ENCODE data around the gene MRPL37. TPM values are rescaled to one million over a fixed set of nuclear protein-coding genes. Genes with fewer than 3 reads are reported as not detected.

Gene MRPL37
- total and polyA plus RNA-seq, 2 donors (not counting 3 experiments of a cell fraction or from before 2014, with no cell fraction given) = 45.0 to 109 TPM

DNA sequence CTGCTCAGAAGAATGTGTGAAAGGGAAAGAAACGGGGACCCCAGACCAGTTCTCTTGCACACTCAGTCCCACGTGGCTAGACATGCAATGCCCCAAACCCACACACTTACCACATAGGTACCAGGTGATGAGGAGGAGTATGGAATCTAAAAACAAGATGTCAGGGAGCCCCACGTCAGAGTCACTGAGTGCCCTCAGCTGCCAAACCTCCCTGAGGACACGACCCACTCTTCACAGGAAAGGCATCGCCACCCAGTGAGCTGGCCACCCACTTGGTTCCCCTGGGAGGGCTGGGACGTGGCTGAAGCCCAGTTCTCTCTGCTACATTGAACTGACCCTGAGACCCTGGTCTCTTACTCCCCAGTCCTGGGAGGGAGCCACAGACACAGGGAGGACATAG is 41.4 kb downstream of the MRPL37 start:
- ChIA-PET CTCF (no interaction called here), POLR2A (no interaction called here)
- Histone ChIP-seq H3K9ac (replicated peaks; ENCODE audit: extremely low read depth, insufficient read depth, low read length) (no peak overlapping the region), H3K36me3 (ENCODE audit: control insufficient read depth in 2 of 2, extremely low read depth in 1 of 2, insufficient read depth in 2 of 2, low read length in 2 of 2) (peaks cover 6 to 20% of the 10 kb centered on the region in 2 experiments), H3K4me2 (ENCODE audit: insufficient read depth, low read length) (no peak overlapping the region), H3K9me1 (replicated peaks; ENCODE audit: control insufficient read depth, extremely low read depth, insufficient read depth, low read length) (no peaks in the 10 kb centered on the region), H4K20me1 (replicated peaks; ENCODE audit: control insufficient read depth, extremely low read depth, insufficient read depth, low read length) (no peaks in the 10 kb centered on the region), H3K79me2 (ENCODE audit: control insufficient read depth, insufficient read depth, low read length) (no peaks in the 10 kb centered on the region), H3K4me3 (replicated peaks in 1 of 3; ENCODE audit: insufficient read depth in 1 of 3, low read depth in 1 of 3, low read length in 3 of 3) (no peak overlapping the region), H3K4me1 (ENCODE audit: control insufficient read depth, extremely low read depth, insufficient read depth, low read length) (no peaks in the 10 kb centered on the region), H3K27ac (ENCODE audit: insufficient read depth, low read depth, low read length) (no peak overlapping the region), H3K27me3 (ENCODE audit: control insufficient read depth in 2 of 2, insufficient read depth in 2 of 2, low read length in 2 of 2) (no peaks in the 10 kb centered on the region), H2AFZ (ENCODE audit: low read depth, low read length) (no peak overlapping the region), H3K9me3 (replicated peaks; ENCODE audit: control insufficient read depth, insufficient read depth, low read length) (no peaks in the 10 kb centered on the region)
- BruUV-seq (replicated peaks) = no TSS peak
- intact Hi-C loops (cut with micrococcal nuclease) (no loop called here), dilution Hi-C loops (cut with MboI; ENCODE audit: extremely low pct_ligation_motif_present, low sequenced_read_pairs) (no loop called here)
- DNase-seq (ENCODE audit: low read depth, low spot score) = no peak
- no peak for TF ChIP-seq POLR2A (IDR thresholded peaks at IDR 0.05; ENCODE audit: low read depth, low read length)
- TF ChIP-seq FOS (IDR thresholded peaks at IDR 0.05; ENCODE audit: borderline replicate concordance, insufficient read depth, low read length) = no peak
- TF ChIP-seq GATA2 (IDR thresholded peaks at IDR 0.05; ENCODE audit: insufficient read depth, insufficient read length, low read depth, low read length) = no peak
- no peak for TF ChIP-seq EZH2 (IDR thresholded peaks at IDR 0.05; ENCODE audit: borderline replicate concordance, low read depth, low read length, severe bottlenecking)
- TF ChIP-seq, protein P1, sequence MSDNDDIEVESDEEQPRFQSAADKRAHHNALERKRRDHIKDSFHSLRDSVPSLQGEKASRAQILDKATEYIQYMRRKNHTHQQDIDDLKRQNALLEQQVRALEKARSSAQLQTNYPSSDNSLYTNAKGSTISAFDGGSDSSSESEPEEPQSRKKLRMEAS (IDR thresholded peaks at IDR 0.05; ENCODE audit: insufficient read depth, insufficient read length) = no peak
- no peak for TF ChIP-seq POLR2AphosphoS5 (IDR thresholded peaks at IDR 0.05; ENCODE audit: insufficient read depth, low read depth, low read length)
- no peak for FAIRE-seq

DNA sequence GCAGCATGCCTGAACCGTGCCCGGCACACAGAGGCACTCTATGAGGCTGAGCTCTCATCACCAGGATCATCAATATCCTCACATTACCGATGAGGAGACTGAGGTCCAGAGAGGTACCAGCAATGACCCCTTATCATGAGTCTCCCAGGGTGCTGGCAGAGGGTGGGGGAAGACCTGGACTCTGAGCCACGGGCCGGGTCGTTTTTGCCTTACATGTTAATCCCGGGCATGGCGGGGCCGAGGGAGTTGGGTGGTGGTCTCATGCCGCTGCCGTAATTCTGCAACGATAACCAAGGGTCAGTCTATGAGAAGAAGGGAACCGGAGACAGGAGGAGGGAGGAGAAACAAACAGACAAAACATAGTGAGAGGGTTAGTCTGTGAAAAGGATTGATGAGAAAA is 43.1 kb downstream of the MRPL37 start:
- no peaks in the 10 kb centered on the region for H3K4me1 ChIP-seq (ENCODE audit: control insufficient read depth, extremely low read depth, insufficient read depth, low read length)

More for the DNA sequence above, 43.1 kb downstream of the MRPL37 start:
- H3K9ac ChIP-seq (replicated peaks; ENCODE audit: extremely low read depth, insufficient read depth, low read length) = no peak overlapping the region
- no peaks in the 10 kb centered on the region for H3K27me3 ChIP-seq (ENCODE audit: control insufficient read depth in 2 of 2, insufficient read depth in 2 of 2, low read length in 2 of 2)
- no TSS peak for BruUV-seq (replicated peaks)
- POLR2A ChIA-PET = no interaction called here
- CTCF ChIA-PET = no interaction called here
- no peaks in the 10 kb centered on the region for H3K79me2 ChIP-seq (ENCODE audit: control insufficient read depth, insufficient read depth, low read length)
- no peak overlapping the region for H3K4me3 ChIP-seq (replicated peaks in 1 of 3; ENCODE audit: insufficient read depth in 1 of 3, low read depth in 1 of 3, low read length in 3 of 3)
- FAIRE-seq (no peak), DNase-seq (ENCODE audit: low read depth, low spot score) (no peak)
- TF ChIP-seq FOS (IDR thresholded peaks at IDR 0.05; ENCODE audit: borderline replicate concordance, insufficient read depth, low read length) = no peak
- no peak for TF ChIP-seq MYC (IDR thresholded peaks at IDR 0.05; ENCODE audit: low read depth, low read length)
- no peak for TF ChIP-seq JUN (IDR thresholded peaks at IDR 0.05; ENCODE audit: borderline replicate concordance, insufficient read depth, insufficient read length, low read depth)
- TF ChIP-seq, protein P1 (IDR thresholded peaks at IDR 0.05; ENCODE audit: insufficient read depth, insufficient read length) = no peak
- TF ChIP-seq, protein P2, sequence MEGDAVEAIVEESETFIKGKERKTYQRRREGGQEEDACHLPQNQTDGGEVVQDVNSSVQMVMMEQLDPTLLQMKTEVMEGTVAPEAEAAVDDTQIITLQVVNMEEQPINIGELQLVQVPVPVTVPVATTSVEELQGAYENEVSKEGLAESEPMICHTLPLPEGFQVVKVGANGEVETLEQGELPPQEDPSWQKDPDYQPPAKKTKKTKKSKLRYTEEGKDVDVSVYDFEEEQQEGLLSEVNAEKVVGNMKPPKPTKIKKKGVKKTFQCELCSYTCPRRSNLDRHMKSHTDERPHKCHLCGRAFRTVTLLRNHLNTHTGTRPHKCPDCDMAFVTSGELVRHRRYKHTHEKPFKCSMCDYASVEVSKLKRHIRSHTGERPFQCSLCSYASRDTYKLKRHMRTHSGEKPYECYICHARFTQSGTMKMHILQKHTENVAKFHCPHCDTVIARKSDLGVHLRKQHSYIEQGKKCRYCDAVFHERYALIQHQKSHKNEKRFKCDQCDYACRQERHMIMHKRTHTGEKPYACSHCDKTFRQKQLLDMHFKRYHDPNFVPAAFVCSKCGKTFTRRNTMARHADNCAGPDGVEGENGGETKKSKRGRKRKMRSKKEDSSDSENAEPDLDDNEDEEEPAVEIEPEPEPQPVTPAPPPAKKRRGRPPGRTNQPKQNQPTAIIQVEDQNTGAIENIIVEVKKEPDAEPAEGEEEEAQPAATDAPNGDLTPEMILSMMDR (IDR thresholded peaks at IDR 0.05; ENCODE audit: extremely low read depth in 1 of 2, insufficient read depth in 1 of 2, low read depth in 1 of 2, low read length in 2 of 2) = no peak
- TF ChIP-seq POLR2AphosphoS5 (IDR thresholded peaks at IDR 0.05; ENCODE audit: insufficient read depth, low read depth, low read length) = no peak
- TF ChIP-seq EZH2 (IDR thresholded peaks at IDR 0.05; ENCODE audit: borderline replicate concordance, low read depth, low read length, severe bottlenecking) = no peak
- intact Hi-C loops (cut with micrococcal nuclease) = no loop called here
- no peaks in the 10 kb centered on the region for H4K20me1 ChIP-seq (replicated peaks; ENCODE audit: control insufficient read depth, extremely low read depth, insufficient read depth, low read length)
- H3K9me1 ChIP-seq (replicated peaks; ENCODE audit: control insufficient read depth, extremely low read depth, insufficient read depth, low read length) = no peaks in the 10 kb centered on the region
- H2AFZ ChIP-seq (ENCODE audit: low read depth, low read length) = no peak overlapping the region
- dilution Hi-C loops (cut with MboI; ENCODE audit: extremely low pct_ligation_motif_present, low sequenced_read_pairs) = no loop called here
- no peaks in the 10 kb centered on the region for H3K9me3 ChIP-seq (replicated peaks; ENCODE audit: control insufficient read depth, insufficient read depth, low read length)
- peaks cover 3 to 15% of the 10 kb centered on the region in 2 experiments for H3K36me3 ChIP-seq (ENCODE audit: control insufficient read depth in 2 of 2, extremely low read depth in 1 of 2, insufficient read depth in 2 of 2, low read length in 2 of 2)
- H3K4me2 ChIP-seq (ENCODE audit: insufficient read depth, low read length) = no peak overlapping the region
- no peak overlapping the region for H3K27ac ChIP-seq (ENCODE audit: insufficient read depth, low read depth, low read length)

All from endothelial cell of umbilical vein (primary cell).